ENCODE measurements around the gene GAREM1.
"Not testable (repeated sequence)": the region's sequence is repeated elsewhere in the genome, so short reads cannot be mapped to it uniquely, and the experiment has no call there.

GAREM1 gene

DNA sequence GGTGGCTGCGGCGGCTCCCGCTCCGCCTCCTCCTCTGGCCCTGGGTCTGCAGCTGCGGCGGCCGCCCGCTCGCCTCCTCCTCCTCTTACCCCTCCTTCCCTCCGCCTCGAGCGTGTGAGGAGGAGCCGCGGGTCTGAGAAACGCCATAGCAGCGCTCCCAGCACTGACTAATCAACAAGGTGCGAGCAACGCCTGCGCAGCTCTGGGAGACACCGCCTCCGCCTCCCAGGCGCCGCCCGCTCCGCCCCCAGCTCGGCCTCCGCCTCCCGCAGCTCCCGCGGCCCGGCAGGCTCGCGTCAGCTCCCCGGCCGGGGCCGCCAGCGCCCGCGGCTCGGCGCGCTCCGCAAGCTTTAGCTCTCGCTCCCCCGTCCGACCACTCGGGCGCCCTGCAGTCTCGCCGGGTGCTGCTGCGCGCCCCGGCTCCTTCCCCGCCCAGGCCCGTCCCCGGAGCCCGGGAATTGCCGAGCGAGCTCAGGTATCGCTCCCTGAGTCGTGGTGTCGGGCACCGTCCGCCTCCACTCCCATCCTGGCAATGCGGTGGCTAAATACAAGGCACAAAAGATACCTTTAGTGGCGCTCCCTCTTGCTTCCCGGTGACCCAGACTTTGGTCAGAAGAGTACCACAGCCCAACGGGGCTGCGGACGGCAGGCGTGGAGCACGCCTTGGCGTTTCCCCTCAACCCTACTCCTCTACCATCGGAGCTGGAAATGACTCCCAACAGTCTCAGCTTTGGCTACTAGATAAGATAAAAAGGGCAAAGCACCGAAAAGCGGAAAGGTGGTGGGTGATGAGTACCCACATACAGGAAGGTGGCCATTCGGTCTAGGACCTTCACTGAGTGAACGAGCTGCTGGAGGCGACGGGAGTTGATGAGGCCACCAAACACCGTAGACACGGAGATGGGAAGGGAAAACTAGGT, at the start of gene GAREM1:
TSS of gene GAREM1 (minus strand) at position 169 of the 920 bp plus-strand sequence. CDS start 454 bp downstream, outside the sequence.
- TF ChIP-seq, protein P1, sequence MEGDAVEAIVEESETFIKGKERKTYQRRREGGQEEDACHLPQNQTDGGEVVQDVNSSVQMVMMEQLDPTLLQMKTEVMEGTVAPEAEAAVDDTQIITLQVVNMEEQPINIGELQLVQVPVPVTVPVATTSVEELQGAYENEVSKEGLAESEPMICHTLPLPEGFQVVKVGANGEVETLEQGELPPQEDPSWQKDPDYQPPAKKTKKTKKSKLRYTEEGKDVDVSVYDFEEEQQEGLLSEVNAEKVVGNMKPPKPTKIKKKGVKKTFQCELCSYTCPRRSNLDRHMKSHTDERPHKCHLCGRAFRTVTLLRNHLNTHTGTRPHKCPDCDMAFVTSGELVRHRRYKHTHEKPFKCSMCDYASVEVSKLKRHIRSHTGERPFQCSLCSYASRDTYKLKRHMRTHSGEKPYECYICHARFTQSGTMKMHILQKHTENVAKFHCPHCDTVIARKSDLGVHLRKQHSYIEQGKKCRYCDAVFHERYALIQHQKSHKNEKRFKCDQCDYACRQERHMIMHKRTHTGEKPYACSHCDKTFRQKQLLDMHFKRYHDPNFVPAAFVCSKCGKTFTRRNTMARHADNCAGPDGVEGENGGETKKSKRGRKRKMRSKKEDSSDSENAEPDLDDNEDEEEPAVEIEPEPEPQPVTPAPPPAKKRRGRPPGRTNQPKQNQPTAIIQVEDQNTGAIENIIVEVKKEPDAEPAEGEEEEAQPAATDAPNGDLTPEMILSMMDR (IDR thresholded peaks at IDR 0.05; ENCODE audit: insufficient read depth, low read length, missing control alignments), result peak; percentile 80

DNA sequence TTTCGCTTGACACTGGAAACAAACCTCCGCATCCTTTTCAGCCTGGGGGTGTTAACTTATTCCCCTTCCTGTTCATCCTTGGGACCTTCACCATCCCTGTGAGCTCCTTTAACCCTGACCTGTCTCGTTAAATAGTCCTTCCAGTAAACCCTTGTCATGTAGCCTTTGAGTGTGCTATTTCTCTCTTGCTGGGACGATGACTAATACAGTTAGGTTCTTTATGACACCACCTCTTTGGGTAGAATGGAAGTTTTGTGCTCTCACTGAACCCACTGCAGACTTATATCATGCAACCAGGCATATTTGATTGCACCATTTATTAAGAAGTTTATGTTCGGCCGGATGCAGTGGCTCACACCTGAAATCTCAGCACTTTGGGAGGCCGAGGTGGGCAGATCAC, 40.5 kb upstream of the GAREM1 start:
- CTCF ChIA-PET, result no interaction called here
- no peak for DNase-seq (ENCODE audit: low read depth, low spot score)

More for the DNA sequence above, at the start of gene GAREM1:
- peak; percentile 69 for DNase-seq (ENCODE audit: low read depth, low spot score)
- POLR2A ChIA-PET, result interaction anchor here (1.0 to 1.1 kb wide), 2 partner anchors 182 to 199 kb away, joined by 3 to 5 read pairs; no protein-coding TSS in a partner anchor
- CTCF ChIA-PET, result interaction anchor here (0.7 to 9.3 kb wide), 27 partner anchors 11 to 314 kb away, joined by 3 to 186 read pairs (median 5); no protein-coding TSS in a partner anchor
- H3K4me3 ChIP-seq (ENCODE audit: low read depth, low read length), result peak within 1 kb of the TSS; percentile 68

DNA sequence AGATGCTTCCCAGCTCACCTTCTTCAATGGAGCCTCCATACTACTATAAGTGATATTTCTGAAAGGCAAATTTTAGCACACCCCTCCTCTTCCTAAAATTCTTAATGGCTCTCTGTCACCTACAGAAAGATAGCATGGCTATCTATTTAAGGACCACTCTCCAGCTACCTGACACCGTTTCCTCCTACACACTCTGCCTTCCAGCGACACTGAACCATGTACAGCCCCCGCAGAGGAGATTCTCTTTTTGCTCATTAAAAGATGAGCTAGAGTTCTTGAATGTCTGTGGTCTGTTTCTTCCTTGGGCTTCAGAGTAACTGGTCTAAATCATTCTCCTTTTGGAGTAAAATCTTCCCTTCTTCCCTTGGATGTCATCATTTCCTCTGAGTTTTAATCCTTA, 38.4 kb upstream of the GAREM1 start:
- ChIA-PET POLR2A (no interaction called here), CTCF (no interaction called here)
- no peak for DNase-seq (ENCODE audit: low read depth, low spot score)
- TF ChIP-seq, protein P1 (IDR thresholded peaks at IDR 0.05; ENCODE audit: insufficient read depth, low read length, missing control alignments), result no peak
- no peak overlapping the region for H3K4me3 ChIP-seq (ENCODE audit: low read depth, low read length)

More for the DNA sequence above, 40.5 kb upstream of the GAREM1 start:
- POLR2A ChIA-PET, result no interaction called here
- TF ChIP-seq, protein P1 (IDR thresholded peaks at IDR 0.05; ENCODE audit: insufficient read depth, low read length, missing control alignments), result no peak
- no peak overlapping the region for H3K4me3 ChIP-seq (ENCODE audit: low read depth, low read length)

DNA sequence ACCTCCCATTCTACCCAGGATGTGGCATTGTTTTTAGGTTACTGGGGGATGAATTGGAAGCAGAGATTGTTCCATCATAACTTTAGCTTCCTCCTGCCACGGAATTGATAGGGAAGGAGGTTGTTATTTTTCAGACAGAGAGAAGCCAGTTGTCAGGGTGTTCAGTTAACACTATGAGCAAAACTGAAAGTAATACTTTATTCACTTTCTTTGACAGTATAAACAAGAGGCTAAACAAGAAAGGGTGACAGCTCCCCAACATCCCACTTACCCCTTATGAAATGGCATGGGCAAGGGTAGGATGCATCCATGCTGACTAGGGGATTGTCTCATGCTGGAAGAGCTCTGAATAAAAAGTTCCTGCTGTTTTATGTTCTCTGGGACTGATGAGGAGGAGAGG, 36.4 kb upstream of the GAREM1 start:
- ChIA-PET CTCF (no interaction called here), POLR2A (no interaction called here)
- TF ChIP-seq, protein P1 (IDR thresholded peaks at IDR 0.05; ENCODE audit: insufficient read depth, low read length, missing control alignments), result no peak
- no peak overlapping the region for H3K4me3 ChIP-seq (ENCODE audit: low read depth, low read length)
- no peak for DNase-seq (ENCODE audit: low read depth, low spot score)

DNA sequence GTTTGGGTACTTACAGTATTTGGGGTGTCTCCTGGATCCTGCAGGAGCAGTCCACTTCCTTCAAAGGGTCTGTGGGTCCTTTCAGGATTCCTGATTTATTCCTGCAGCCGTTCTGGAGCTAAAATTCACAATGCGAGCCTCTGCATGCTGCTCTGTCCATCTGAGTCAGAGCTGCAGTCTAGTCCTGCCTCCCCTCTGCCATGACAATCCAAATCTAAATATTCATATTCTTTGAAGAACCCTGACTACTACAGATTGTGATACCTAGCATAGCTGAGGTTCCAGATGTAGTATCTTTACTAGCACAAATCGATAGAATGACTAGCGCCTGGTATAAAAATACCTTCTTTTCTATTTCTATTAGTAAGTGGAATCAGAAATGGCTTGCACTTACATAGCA, 31.3 kb upstream of the GAREM1 start:
- H3K4me3 ChIP-seq (ENCODE audit: low read depth, low read length), result no peak overlapping the region
- DNase-seq (ENCODE audit: low read depth, low spot score), result no peak
- CTCF ChIA-PET, result no interaction called here
- POLR2A ChIA-PET, result no interaction called here
- TF ChIP-seq, protein P1 (IDR thresholded peaks at IDR 0.05; ENCODE audit: insufficient read depth, low read length, missing control alignments), result no peak

DNA sequence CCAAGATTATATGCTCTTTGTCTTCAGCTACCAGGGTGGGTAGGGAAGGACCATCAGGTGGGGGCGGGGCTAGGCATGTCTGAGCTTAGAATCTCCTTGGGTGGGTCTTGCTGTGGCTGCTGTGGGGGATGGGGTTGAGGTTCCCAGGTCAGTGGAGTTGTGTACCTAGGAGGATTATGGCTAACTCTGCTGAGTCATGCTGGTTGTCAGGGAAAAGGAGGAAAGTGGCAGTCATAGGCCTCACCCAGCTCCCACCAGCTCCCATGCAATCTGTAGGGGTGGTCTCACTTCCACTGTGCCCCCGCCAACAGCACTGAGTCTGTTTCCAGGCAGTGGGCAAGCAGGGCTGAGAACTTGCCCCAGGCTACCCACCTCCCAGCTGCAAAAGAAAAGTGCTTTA, 30.6 kb upstream of the GAREM1 start:
- DNase-seq (ENCODE audit: low read depth, low spot score); POLR2A ChIA-PET; H3K4me3 ChIP-seq (ENCODE audit: low read depth, low read length): not testable (repeated sequence)
- CTCF ChIA-PET, result interaction anchor here (1.1 kb wide), 1 partner anchor 75 kb away, joined by 3 read pairs; no protein-coding TSS in a partner anchor

All from AG04449 (cell line).